Endothelial cell of umbilical vein (primary cell): ENCODE data around the gene SYT8.

Experiments
- CTCF ChIP-seq, 2 donors: IDR thresholded peaks; 1 replicate in 1 of 2; 2 replicates in 1 of 2; pipeline ENCODE4 v1.5.1; 2011; ENCODE audit warnings: low read length in 2 of 2, mild to moderate bottlenecking in 2 of 2, moderate library complexity in 2 of 2, control low read depth in 1 of 2, inconsistent platforms in 1 of 2, low read depth in 1 of 2; ENCODE audit not compliant: insufficient read depth in 1 of 2; ENCODE audit errors: extremely low read depth in 1 of 2
- EZH2 ChIP-seq: IDR thresholded peaks from 2 replicates; pipeline ENCODE4 v1.6.1; 2012; ENCODE audit warnings: borderline replicate concordance, low read depth, mild to moderate bottlenecking, moderate library complexity, low read length, inconsistent platforms; ENCODE audit not compliant: severe bottlenecking
- GATA2 ChIP-seq: IDR thresholded peaks from 2 replicates; pipeline ENCODE4 v1.7.0; 2011; ENCODE audit warnings: low read depth, mild to moderate bottlenecking, moderate library complexity, mixed read lengths, low read length; ENCODE audit not compliant: insufficient read length, insufficient read depth
- JUN ChIP-seq: IDR thresholded peaks from 2 replicates; pipeline ENCODE4 v1.6.1; 2011; ENCODE audit warnings: borderline replicate concordance, low read depth; ENCODE audit not compliant: insufficient read length, insufficient read depth
- MYC ChIP-seq: IDR thresholded peaks from one replicate; pipeline ENCODE4 v1.6.1; 2011; ENCODE audit warnings: mild to moderate bottlenecking, low read depth, low read length
- POLR2A ChIP-seq: IDR thresholded peaks from 2 replicates; pipeline ENCODE4 v1.6.1; 2012; ENCODE audit warnings: low read depth, mild to moderate bottlenecking, control low read depth, low read length
- POLR2AphosphoS5 ChIP-seq: IDR thresholded peaks from 2 replicates; pipeline ENCODE4 v1.6.1; 2012; ENCODE audit warnings: low read depth, mild to moderate bottlenecking, control low read depth, low read length, moderate library complexity; ENCODE audit not compliant: insufficient read depth
- TF ChIP-seq, protein P1 (sequence below): IDR thresholded peaks from 2 replicates; pipeline ENCODE4 v1.6.1; 2011; ENCODE audit not compliant: insufficient read depth, insufficient read length

DNA sequence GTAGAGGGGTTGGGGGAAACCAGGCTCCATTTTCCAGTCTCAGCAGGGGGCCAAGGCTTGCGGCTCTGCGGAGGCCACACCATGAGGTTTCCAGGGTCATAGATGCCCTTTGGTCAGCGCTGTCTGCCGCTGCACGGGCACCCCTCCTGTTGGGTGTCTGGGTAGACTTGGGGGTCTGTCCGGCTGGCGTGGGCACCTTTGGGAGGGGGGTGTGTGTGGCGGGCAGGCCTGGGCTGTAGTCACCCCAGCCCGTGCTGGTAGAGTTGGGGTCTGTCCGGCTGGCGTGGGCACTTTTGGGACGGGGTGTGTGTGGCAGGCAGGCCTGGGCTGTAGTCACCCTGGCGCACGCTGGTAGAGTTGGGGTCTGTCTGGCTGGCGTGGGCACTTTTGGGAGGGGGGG, 36.7 kb downstream of the SYT8 start:
- no peak for TF ChIP-seq CTCF (IDR thresholded peaks at IDR 0.05; ENCODE audit: extremely low read depth in 1 of 2, insufficient read depth in 1 of 2, low read depth in 1 of 2, low read length in 2 of 2)
- no peak for TF ChIP-seq POLR2A
- TF ChIP-seq EZH2: no peak
- TF ChIP-seq POLR2AphosphoS5: no peak
- no peak for TF ChIP-seq MYC
- TF ChIP-seq, protein P1, sequence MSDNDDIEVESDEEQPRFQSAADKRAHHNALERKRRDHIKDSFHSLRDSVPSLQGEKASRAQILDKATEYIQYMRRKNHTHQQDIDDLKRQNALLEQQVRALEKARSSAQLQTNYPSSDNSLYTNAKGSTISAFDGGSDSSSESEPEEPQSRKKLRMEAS: no peak
- TF ChIP-seq GATA2: no peak
- TF ChIP-seq JUN: no peak
